Measurements from ENCODE around the gene SLC7A8.
A peak's percentile ranks its signal among the peaks of the same experiment; 100 is the strongest.

The SLC7A8 gene

DNA sequence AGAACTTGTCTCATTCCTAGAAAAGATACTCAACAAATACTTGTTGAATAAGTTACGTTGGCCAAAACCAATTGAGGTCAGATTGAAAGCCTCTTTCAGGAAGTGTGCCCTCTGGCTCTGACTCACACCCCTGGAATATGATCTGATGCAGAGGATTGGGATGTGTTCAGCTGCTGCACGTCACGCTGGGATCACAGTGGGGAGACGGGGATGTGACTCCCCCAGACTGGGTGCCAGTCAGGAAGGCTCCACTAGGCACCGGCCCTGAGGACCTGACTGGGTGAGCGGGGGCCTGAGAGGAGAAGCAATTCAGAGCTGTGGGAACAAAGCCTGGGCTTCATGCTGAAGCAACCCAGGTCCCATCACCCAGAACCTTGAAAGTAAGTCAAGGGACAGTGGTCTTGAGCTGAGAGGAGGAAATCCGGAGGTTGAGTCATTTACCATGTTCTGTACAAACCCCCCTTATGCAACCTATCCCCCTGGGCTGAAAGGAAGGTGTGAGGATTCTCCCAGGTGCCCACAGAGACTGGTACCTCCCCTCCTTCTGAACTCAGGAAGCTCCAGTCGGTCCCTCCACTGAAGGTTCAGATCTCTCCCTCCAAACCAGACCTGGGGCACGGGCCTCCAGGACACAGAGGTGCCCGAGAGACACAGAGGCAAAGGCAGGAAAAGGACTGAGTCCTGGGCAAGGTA is 68.3 kb downstream of the SLC7A8 start:
- no peak for DNase-seq (ENCODE audit: low spot score)
- TF ChIP-seq, protein P1, sequence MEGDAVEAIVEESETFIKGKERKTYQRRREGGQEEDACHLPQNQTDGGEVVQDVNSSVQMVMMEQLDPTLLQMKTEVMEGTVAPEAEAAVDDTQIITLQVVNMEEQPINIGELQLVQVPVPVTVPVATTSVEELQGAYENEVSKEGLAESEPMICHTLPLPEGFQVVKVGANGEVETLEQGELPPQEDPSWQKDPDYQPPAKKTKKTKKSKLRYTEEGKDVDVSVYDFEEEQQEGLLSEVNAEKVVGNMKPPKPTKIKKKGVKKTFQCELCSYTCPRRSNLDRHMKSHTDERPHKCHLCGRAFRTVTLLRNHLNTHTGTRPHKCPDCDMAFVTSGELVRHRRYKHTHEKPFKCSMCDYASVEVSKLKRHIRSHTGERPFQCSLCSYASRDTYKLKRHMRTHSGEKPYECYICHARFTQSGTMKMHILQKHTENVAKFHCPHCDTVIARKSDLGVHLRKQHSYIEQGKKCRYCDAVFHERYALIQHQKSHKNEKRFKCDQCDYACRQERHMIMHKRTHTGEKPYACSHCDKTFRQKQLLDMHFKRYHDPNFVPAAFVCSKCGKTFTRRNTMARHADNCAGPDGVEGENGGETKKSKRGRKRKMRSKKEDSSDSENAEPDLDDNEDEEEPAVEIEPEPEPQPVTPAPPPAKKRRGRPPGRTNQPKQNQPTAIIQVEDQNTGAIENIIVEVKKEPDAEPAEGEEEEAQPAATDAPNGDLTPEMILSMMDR (IDR thresholded peaks at IDR 0.05; ENCODE audit: extremely low read depth, missing control alignments): no peak

DNA sequence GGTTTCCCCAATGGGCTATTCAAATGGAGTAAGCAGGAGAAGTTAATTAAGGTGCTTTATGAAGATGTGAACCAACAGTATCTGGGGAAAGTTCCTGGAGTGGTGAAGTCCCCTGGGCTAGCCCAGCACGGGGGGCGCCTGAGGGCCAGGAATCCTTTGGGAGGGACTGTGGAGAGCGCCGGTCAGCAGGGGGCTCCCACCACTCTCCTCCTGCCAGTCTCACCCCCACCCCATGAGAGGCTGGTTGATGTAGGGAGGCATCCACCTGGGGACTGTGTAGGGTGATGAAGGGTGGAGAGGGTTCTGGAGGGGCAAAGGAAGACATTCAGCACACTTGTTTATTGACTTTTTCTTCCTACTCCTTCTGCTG is 68.8 kb downstream of the SLC7A8 start:
- DNase-seq (ENCODE audit: low spot score): no peak
- TF ChIP-seq, protein P1 (IDR thresholded peaks at IDR 0.05; ENCODE audit: extremely low read depth, missing control alignments): no peak

DNA sequence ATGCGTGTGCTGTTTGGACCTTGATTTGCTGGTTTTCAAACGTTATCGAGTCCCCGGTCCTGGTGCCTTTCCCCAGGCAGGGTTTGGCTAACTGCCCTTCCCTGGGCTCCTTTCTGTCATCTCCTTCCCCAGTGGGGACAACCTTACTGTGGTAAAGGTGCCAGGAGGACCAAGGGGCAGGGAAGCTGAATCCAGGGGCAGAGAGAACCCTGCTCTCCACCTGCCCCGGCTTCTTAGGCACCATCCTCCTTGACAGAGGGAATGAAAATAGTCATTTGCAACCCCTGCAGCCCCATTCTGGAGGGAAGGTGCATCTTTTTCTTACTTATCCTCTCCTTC is 69.4 kb downstream of the SLC7A8 start:
- TF ChIP-seq, protein P1 (IDR thresholded peaks at IDR 0.05; ENCODE audit: extremely low read depth, missing control alignments): no peak
- no peak for DNase-seq (ENCODE audit: low spot score)

DNA sequence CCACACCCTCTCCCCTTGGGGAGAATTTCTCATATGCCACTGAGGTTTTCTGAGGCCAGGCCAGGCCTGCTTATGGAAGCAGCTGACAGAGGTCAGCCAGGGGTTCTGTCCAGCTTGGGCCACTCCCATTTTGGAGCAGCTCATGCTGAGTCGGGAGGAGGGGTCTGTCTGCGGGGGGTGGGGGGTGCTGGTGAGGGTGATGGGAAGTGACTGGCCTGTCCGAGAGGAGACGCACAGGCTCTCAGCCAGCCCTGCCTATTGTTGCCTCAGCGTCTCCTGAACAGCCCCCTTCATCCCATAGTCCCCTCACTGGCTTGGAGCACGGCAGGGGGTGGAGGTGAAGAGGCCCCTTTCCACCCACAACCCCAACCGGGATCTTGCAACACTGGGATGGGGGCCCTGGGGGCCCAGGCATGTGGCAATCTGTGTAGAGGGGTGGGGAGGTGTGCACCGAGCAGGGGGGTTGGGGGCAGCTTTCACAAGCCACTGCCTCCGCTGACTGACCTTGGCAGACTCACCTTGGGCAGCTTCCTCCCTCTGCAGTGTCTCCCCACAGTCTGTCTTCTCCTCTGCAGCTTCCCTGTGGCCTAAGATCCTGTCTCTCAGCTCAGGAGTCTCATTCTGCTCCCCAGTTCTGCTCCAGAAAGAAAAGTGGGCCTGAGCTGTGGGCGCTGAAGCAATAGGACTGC is 69.9 kb downstream of the SLC7A8 start:
- DNase-seq (ENCODE audit: low spot score): no peak
- TF ChIP-seq, protein P1 (IDR thresholded peaks at IDR 0.05; ENCODE audit: extremely low read depth, missing control alignments): no peak

DNA sequence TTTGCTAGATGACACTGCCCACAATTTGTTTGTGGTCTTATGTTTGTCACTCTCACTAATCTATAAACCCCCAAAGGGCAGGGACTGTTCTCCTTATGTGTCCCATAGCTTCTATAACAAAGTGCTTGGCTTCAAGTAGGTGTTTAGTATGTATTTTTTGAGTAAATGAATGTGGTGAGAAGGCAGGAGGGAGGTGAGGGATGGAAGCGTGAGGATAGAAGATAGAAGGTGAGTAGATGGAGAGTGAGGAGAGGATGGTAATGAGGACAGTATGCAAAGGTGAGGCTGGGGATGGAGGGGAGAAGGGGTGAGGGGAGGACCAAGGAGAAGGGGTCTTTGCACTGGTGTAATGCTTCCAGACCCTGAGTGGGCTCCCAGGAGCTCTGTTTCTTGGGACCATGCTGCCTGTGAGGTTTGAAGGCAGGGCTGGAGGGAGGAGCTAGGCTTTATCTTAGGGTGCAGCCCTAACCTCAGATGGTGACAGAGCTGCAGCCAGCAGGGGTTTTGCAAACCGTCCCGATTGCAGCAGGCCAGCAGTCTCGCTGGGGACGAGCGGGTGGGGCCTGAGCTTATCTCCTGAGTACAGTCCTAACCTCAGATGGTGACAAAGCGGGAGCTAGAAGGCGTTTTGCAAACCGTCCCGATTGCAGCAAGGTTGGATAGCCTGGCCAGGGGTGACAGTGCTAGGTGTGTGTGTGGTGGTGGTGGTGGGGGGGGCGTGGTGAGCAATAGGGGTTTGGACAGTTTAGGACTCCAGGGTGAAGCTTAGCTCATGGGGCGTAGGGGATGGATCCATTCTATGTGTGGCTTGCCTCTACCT is 70.9 kb downstream of the SLC7A8 start:
- TF ChIP-seq, protein P1 (IDR thresholded peaks at IDR 0.05; ENCODE audit: extremely low read depth, missing control alignments): no peak
- DNase-seq (ENCODE audit: low spot score): no peak

DNA sequence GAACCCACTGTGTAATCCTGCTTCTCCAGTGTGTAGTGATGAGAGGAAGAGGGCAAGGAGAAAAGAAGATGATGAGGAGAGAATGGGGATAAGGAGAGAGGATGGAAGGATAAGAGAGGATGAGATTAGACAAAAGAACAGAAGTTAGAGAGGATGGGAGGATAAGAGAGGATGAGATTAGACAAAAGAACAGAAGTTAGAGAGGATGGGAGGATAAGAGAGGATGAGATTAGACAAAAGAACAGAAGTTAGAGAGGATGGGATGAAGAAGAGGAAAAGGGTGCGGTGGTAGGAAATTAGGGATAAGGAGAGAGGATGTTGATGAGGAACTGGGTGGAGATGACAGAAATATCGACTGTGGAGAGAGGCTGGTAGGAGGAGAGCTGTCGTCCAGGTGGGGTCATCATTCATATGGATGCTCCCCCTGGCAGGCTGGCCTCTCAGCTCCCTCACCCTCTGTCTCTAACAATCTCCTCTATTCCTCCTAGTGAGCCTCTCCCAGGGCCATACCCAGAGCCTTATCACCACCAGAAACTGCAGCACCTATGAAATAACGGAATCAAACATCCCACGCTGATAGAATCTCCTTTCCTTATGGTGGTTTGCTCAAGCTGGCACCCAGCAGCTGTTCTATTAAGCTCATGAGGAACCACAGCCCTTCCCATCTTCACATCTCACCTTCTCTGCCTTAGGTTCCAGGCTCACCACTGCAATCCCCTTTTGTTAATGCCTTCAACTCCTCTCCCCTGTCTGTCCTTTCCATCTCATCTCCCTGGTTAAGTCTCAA is 72.7 kb downstream of the SLC7A8 start:
- TF ChIP-seq, protein P1 (IDR thresholded peaks at IDR 0.05; ENCODE audit: extremely low read depth, missing control alignments): no peak
- DNase-seq (ENCODE audit: low spot score): peak; percentile 4

Measured in GM20000 (cell line).